IMR-90 (cell line): Measurements from ENCODE around the gene PLEKHG4.

Experiments used
- BHLHE40 ChIP-seq: fragments of 150-350 bp; IDR thresholded peaks from 2 replicates; pipeline ENCODE4 v1.6.1; 2016; ENCODE audit warnings: mild to moderate bottlenecking, low read depth, low read length
- CEBPB ChIP-seq: IDR thresholded peaks from 2 replicates; pipeline ENCODE4 v1.6.1; 2012; ENCODE audit warnings: low read depth, low read length, improper control_type of control experiment
- CHD1 ChIP-seq: IDR thresholded peaks from 2 replicates; pipeline ENCODE4 v1.6.1; 2012; ENCODE audit warnings: low read depth, low read length, improper control_type of control experiment
- CTCF ChIP-seq: conservative IDR thresholded peaks from 2 replicates; pipeline ENCODE4 v1.5.1; 2012; ENCODE audit warnings: mild to moderate bottlenecking, low read depth, low read length, improper control_type of control experiment
- ELK1 ChIP-seq: fragments of 150-350 bp; IDR thresholded peaks from 2 replicates; pipeline ENCODE4 v1.6.1; 2016; ENCODE audit warnings: low read depth, mild to moderate bottlenecking, low read length, moderate library complexity, borderline replicate concordance
- MAFK ChIP-seq: IDR thresholded peaks from 2 replicates; pipeline ENCODE4 v1.6.1; 2012; ENCODE audit warnings: low read depth, low read length, improper control_type of control experiment
- MXI1 ChIP-seq: IDR thresholded peaks from 2 replicates; pipeline ENCODE4 v1.6.1; 2012; ENCODE audit warnings: low read depth, mild to moderate bottlenecking, low read length, moderate library complexity, borderline replicate concordance
- NFE2L2 ChIP-seq: fragments of 150-350 bp; IDR thresholded peaks from 2 replicates; pipeline ENCODE4 v1.6.1; 2016; ENCODE audit warnings: low read depth, mild to moderate bottlenecking, low read length
- POLR2A ChIP-seq: IDR thresholded peaks from 2 replicates; pipeline ENCODE4 v1.6.1; 2012; ENCODE audit warnings: mild to moderate bottlenecking, low read depth, low read length
- RFX5 ChIP-seq: IDR thresholded peaks from 2 replicates; pipeline ENCODE4 v1.8.0; 2012; ENCODE audit warnings: low read depth, mild to moderate bottlenecking, low read length, moderate library complexity
- SMC3 ChIP-seq: fragments of 150-350 bp; IDR thresholded peaks from 2 replicates; pipeline ENCODE4 v1.6.1; 2016; ENCODE audit warnings: low read depth, mild to moderate bottlenecking, antibody characterized with exemption, low read length, moderate library complexity

- TF ChIP-seq BHLHE40 (no peak), CHD1 (no peak), CTCF (no peak), POLR2A (no peak), MAFK (no peak), CEBPB (no peak), RFX5 (no peak), MXI1 (no peak), SMC3 (no peak), NFE2L2 (no peak), ELK1 (no peak)
These were observed 33.4 kb downstream of the PLEKHG4 start for GRCh38 chr16:67312719-67313118.
